ENCODE results near the gene CNTN1.

The CNTN1 gene

DNA sequence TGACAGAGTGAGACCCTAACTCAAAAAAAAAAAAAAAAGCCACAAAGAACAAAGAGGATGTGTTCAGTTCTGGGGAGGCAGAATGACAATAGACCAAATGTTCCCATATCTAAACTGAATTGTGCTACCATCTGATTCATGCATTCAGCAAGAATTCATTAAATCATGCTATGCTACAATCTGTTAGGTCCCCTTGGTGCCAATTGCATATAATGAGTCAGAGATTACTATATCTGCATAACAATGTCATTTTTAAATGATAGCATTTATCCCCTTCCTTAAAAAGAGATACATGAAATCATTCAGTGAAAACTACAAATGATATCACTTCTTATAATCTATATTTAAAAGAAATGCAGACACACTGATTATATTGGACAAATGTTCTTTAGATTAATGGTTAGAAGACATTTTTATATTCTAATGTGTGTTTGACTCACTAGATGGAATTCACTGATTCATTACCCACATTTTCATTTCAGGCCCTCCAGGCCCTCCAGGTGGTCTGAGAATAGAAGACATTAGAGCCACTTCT, 288.3 kb downstream of the CNTN1 start:
- no peak for DNase-seq

DNA sequence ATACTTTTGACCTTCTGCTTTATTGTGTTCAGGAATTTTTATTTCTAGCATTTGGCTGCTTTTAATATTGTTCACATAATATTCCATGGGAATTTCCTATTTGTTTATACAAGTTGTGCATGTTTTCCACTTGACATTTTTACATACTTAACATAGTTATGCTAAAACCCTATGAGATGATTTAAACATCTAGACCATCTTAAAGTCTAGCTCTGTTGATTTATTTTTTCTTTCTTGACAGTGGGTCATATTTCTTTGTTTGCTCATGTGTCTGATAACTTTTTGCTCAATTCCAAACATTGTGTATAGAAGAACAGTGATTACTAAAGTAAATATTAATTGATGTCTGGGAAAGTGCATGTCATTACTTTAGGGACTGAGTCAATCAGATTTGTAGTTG, 293.8 kb downstream of the CNTN1 start:
- DNase-seq = no peak

DNA sequence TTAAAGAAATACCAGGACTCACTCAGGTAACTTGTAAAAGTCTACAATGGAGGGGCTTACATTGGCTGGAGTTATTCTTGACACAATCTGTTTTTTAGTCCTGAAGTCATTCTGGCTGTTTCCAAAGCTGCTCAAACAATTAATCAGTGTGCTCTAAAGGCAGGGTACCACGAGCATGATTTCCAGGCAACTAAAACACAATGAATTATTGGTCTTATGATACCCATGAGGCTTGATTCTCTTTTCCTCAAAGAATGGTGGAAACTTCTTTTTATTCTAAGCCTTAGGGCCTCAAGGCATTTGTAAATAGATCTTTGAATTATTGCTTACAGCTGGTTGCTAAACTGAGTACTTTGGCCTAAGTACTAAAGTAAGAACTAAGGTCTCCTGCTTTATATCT, 296.1 kb downstream of the CNTN1 start:
- no peak for DNase-seq

DNA sequence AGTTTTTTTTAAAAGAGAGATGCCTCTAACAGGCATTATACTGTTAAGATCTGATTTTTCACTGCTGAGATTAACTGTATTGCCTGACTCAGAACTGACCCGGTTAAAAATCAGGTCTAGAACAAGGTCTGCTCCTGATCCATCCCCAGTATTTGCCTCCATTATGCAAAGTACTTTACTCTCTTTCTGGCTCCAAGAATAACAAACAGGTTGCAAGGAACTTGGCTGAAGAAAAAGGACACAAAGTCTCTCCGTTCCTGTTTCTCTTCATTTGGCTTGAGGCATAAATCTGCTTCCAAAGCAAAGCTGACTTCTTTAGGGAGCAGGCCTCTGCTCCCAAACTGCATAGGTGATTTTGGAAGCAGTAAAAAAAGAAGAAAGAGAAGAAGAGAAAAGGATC, 296.6 kb downstream of the CNTN1 start:
- DNase-seq = no peak

DNA sequence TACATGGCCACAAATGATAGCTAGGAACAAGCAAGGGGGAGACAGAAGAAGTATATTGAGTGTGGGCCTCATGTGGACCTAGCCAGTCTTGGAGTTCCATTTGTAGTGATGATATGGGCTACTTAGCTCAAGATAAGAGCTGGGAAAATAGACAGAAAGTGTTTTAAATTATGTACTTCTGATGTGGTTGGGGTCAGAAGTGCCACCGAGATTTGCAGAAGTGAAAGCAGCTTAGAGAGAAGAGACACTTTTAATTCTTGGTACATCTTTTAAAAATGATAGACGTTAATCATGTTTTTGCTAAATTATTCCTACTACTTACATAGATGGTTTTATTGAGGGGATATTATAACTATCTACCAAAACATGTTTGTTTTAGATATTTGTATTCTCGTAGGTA, 297.5 kb downstream of the CNTN1 start:
- no peak for DNase-seq

DNA sequence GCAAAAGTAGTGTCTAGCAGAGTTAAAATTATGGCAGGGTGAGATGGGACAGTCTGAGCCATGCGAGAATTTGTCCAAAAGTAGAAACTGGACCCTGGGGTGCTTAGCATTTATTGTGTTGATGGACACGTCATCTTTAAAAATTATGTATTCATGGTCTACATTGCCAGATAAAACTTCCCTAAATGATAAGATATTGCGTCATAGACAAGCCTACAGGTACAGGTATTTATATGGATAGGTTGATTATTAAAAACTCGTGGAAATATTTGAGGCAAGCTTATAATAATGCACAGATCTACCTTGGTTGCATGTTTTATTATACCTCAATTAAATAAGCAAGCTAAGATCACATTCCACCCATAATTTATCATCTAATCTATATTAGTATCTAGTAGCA, 299.9 kb downstream of the CNTN1 start:
- DNase-seq = no peak

DNA sequence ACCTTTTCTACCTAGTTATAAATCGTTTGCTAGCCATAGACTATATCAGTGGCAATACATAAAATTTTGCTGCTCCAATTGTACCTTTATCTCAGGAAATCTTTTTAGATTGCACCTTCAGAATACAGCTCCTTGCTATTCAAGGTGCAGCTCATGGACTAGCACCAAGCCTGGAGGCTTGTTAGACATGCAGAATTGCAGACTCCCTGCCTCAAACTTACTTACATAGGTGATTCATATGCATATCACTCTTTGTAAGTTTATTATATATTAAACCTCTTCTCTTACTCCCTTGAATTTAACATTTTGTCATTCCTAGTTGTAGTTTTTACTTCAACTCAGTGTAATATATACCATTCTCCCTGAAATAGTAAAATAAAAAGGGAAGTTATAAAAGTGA, 300.4 kb downstream of the CNTN1 start:
- no peak for DNase-seq

DNA sequence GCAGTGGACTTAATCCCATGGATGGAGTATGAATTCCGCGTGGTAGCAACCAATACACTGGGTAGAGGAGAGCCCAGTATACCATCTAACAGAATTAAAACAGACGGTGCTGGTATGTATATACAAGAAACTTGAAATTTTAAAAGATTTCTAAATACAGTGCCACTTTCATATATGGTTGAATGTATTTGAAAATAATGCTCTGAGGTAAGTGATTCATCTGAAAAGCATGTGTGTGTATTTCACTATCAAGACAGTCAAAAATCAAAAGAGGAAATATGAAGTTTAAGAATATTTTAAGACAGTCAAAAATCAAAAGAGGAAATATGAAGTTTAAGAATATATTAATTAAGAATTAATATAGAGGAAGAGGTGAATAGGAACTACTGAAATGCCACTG, 300.9 kb downstream of the CNTN1 start:
- no peak for DNase-seq

DNA sequence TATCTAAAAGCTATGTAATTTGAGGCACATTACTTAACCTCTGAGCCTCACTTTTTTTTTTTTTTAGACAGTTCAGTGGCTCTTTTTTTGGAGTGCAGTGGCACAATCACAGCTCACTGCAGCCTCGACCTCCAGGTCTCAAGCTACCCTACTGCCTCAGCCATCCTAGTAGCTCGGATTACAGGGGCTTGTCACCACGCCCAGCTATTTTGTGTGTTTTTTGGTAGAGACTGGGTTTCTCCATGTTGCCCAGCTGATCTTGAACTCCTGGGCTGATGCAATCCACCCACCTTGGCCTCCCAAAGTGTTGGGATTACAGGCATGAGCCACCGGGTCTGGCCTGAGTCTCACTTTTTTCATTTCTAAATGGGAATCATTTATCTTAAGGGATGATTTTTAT, 303.9 kb downstream of the CNTN1 start:
- no peak for DNase-seq

DNA sequence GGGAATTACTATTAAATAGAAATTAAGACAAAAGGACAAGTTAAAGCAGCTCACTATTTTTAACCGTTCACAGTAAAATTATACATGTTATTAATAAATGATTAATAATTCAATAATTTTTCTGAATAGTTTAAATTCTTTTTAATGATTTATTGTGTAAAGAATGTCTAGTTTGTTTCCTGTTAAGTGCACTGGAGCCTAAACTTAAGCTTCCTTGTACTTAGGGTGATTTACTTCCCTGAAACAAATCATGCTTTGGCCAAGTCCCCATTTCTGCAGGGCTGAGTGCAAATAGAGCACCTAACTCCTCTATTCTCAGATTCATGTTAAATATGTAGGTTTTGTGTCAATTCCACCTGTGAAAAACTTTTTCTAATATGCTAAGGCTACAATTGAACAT, 307.0 kb downstream of the CNTN1 start:
- no peak for DNase-seq

DNA sequence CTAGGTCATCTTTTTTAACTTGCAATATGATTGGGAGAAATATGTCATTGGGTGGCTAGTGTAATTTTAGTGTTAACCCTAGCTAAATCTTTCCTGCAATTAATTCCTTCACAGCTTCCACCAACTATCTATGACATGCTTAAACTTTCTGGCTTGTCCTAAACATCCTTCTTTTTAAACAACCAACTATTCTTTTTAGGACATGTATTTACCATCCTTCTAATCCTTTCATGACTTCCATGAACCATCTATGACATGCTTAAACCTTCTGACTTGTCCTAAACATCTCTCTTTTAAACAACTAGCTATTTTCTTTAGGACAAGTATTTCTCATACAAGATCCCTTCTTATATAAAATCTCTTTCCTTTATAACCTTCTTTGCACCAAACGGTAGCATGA, 316.2 kb downstream of the CNTN1 start:
- no peak for DNase-seq

DNA sequence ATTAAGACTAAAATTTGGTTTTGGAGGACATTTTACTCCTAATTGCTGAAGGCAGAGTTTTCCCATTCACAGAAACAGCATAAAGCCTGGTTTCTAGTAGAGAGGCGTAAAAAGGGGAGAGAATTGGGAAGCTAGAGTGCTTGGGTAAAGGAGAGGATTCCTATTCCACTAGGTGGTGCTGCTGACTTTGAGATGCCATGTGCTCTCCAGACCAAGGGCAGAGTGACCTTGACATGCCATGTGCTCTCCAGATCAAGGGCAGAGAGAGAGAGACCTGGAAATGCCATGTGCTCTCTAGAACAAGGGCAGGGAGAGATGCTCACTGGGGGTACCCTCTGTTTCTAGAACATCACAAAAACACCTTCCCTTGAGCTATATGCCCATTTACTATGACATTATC, 319.7 kb downstream of the CNTN1 start:
- DNase-seq = no peak

DNA sequence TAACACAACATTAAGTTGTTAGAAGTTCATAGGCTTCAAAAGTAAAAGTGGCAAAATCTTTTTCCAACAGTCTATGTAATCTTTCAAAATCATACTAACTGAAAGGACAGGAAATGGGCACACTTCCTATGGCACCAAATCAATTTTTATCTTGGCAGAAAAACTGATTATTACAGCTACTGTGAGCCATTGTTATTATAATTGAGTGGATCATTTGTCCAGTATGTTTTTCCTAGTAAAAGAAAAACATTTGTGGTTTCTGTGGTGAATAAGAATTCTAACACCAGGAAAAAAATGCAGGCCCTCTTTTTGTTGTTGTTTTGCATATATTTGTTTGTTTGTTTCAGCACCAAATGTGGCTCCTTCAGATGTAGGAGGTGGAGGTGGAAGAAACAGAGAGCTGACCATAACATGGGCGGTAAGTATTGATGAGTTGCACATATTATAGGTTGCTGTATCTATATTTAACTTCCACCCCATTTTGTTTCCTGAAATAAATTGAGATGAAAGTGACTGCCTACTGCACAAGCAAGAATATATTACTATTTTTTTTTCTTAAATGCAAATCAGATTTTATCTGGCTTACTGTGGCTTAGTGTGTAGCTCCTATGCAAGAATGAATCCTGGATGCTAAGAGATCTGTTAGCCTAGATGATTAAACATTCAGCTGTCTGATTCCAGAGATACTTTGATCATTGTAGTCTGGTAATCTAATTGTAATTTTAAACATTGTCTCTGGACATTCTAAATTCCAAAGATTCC, 321.8 kb downstream of the CNTN1 start:
- DNase-seq = no peak

DNA sequence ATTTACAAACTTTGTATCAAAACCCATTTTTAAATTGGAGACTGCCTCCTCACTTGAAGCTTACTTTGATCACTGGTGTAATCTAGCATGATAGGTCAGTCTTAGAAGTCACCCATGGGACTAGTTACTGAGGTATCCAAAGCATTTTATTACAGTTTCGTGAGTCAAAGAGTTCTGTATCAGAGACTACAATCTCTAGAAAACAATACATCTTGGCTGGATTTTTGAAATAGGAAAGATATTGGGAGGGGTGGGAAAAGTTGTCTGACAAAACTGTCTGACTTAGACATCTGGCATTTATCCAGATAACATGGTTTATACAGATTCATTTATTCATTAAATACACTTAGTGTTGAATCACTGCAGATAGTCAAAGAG, 322.4 kb downstream of the CNTN1 start:
- no peak for DNase-seq

DNA sequence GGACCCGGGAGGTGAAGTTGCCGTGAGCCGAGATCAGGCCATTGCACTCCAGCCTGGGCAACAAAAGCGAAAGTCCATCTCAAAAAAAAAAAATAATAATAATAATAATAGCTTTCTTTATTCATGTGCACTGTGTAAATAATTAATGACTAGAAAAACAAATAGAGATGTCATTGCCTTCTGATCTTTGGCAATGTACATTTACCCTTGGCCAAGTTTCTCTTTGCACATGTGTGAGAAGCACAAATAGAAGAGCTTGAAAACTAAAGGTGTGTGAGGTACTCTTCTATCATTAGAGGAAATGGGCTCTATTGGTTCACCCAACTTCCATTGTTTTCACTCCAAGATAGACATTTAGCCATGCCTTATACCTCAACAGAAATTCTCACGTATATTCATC, 325.8 kb downstream of the CNTN1 start:
- DNase-seq = no peak

DNA sequence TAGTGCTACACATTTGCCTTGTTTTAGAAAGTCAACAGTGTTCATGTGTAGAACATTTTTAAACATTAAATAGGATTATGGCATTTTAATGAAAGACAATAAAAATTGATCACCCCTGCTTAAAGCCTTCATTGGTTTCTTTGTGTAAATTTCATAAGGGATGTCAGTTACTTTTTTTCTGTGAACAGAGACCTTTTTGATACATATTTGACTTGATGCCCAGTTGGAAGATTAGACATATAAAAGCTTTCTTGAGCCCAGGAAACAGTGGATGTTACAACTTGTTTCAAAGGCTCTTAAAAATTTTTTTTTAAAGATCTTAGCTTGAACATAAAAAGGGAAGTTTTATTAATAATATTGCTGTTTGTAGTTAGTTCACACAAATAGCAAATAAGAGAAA, 327.2 kb downstream of the CNTN1 start:
- DNase-seq = no peak

DNA sequence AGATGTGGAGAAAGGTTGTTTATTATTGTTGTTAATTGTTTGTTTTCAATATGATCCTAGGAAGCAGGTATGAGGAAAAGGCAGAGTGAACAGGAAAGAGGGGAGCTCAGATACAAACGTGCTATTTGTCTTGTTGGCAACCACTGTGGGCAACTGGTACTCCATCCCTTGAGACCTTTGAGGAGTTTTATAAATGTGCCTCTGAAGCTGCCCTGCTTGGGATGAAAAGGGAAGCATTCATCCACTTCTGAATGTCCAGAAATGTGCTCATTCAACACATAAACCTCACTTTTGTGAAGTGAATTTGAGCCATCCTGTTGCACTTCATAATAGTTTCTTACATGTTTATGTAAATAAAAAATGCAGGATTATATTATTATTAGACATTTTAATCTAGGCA, 331.6 kb downstream of the CNTN1 start:
- DNase-seq = no peak

DNA sequence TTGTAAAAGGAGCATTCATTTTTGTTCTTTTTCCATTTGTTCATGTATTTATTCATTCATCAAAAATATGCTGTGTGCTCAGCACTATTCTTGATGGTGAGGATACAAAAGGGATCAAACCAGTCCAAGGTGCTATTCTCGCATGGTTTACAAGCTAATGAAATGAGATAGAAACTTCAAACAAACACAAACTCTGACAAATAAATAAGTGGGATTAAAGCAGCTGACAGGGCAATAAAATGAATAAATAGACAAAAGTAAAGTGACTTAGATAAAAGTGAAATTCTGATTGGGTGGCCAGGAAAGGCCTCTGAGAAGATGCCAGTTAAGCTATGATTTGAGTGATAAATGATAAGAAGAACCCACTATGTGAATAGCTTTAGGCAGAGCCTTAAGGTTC, 333.9 kb downstream of the CNTN1 start:
- DNase-seq = no peak

DNA sequence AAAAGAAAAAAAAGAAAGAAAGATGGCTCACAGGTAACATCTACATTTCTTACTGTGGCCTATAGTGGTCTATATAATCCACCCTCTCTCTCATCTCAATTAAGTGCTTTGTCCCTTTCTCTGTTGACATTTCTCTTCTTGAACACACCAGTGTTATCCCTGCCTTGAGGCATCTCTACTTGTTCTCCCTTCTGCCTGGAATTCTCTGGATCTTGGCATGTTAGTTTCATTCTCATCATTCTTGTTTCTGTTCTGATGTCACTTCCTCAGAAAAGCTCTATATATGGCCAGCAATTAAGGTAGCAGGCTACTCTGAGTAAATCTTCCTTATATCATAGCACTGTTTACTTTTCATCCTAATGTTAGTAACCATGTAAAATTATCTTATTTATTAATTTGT, 340.1 kb downstream of the CNTN1 start:
- no peak for DNase-seq

DNA sequence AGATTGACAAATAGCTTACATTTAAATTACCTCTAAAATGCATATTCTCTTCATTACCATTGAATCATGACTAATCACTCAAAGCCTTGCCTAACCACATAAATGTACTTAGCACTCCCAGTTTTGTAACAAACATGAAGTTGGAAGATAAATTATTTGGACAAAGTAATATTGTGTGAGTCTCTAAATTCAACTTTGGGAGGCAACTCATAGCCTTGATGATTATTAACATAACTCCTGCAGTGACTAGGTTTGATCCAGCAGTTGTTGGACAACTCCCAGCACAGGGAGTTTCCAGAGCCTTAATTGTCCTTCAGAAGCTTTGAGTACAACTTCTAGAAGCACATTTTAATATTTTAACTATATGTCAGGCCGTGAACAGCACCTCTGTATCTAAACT, 342.4 kb downstream of the CNTN1 start:
- DNase-seq = no peak

DNA sequence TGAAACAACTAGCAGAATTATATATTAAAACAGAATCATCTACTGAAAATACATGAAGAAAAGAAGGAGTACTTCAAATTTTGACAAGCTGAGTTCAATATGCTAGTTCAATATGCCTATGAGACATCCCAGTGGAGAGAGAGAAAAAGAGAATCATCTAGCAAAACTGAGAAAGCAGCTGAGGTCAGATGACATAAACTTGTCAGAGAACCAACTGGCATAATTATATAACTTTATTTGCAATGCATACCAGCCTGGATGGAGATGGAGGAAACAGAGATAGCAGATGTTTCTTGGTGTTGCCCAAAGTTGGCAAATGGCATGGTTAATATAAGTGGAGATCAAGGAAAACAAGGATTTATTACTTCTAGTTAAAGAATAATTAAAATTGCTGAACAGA, 347.2 kb downstream of the CNTN1 start:
- no peak for DNase-seq

DNA sequence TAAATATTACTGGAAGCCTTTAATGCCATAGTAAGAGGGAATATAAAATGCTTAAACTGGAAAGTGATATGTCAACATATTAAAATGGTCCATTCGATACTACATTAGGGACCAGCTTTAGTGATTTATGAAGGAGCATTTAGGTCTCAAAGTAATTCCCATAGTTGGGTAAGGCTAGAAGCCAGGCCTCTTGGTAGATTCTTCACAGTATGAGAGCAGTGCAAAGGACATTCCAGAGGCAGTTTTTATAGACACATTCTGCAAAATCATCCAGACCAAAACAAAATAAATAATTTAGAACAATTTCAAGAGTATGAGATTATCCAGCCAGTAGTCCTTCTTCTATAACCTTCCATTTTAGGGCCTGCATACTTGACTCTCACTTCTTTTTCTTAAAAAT, 353.3 kb downstream of the CNTN1 start:
- DNase-seq = no peak

DNA sequence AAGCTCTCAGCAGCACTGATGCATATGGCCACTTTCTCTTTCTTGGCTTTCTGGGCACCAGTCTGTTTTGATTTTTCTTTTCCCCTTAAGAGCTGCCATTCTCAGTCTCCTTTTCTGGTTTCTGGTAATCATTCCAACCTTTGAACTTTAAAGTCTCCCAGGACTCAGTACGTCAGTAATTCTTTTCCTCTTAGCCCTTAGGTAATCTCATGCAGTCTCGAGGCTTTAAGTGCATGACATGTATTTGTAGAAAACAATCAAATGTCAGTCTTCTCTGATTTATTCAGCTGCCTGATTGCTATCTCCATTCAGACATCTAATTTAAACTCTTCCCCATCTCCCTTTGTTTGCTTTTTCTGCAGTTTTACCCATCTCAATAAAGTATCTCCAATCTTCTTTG, 356.8 kb downstream of the CNTN1 start:
- DNase-seq = no peak

DNA sequence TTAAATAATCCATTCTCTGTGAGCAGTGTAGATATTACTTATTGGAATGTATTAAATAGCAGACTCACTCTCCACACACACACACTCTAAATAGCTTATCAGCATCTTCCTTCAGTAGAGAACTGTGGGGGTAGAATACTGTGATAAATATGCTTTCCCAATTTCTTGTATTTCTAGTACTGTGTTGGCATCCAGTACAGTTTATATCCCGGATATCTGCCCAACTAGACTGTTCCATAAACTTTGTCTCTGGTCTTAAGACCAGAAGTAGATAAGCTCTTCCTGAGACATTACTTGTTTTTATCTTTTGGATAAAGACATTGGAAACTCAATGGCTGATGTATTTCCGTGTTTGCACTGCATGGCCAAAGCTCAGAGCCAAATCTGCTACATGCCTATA, 359.7 kb downstream of the CNTN1 start:
- DNase-seq = no peak

DNA sequence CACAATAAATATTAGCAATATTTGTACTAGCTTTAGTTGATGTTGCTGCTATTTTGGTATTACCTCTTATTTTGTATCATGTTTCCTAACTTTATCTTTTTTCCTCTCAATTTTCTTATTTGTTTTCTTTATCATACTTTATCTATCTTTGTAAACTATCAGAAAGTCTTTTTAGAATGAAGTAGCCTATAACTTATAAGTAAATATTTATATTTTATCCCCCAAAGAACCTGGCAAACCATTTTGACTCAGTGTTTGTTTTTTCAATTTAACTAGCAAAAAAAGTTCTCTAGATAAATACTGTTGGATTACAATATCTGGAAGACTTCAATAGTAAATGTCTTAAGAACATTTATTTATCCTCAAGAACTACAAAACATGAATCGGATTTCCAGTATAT, 360.2 kb downstream of the CNTN1 start:
- no peak for DNase-seq

DNA sequence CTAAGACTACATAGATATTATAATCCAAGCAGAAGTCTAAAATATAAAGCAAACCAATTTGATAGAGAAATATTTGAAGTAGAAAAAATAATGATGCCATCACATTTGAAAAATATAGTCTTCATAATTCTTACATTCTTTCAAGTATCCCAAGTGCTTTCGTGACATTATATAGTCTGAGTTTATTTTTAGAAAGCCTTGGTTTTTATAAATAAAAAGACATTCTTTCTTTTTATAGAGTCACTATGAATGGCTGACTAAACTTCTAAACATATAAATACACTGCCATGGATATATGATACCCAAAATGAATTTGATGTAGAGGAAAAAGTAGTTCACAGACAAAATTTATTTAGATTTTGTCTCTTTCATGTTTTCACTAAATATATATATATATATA, 360.8 kb downstream of the CNTN1 start:
- no peak for DNase-seq

All from activated naive CD4-positive, alpha-beta T cell treated with anti-CD3 and anti-CD28 coated beads, Interleukin-2, amount 50 U/mL, for 16 hours (primary cell).